Gastroesophageal sphincter (tissue), 3 donors: ENCODE results near the gene TBC1D9.

ENCODE experiments used
- CTCF ChIP-seq, 4 experiments: fragments of 200-600 bp in 2 of 4; fragments of 450-650 bp in 2 of 4; sonication (generic) in 1 of 4; IDR thresholded peaks; one replicate each; pipeline ENCODE4 v1.5.1; 2017 to 2019; ENCODE audit warnings: antibody characterized with exemption in 4 of 4, mild to moderate bottlenecking in 2 of 4, moderate library complexity in 2 of 4
- POLR2A ChIP-seq, 2 donors: fragments of 450-650 bp; IDR thresholded peaks; one replicate each; pipeline ENCODE4 v1.6.1; 2017; ENCODE audit warnings: antibody characterized with exemption in 2 of 2, mild to moderate bottlenecking in 2 of 2, moderate library complexity in 1 of 2

DNA sequence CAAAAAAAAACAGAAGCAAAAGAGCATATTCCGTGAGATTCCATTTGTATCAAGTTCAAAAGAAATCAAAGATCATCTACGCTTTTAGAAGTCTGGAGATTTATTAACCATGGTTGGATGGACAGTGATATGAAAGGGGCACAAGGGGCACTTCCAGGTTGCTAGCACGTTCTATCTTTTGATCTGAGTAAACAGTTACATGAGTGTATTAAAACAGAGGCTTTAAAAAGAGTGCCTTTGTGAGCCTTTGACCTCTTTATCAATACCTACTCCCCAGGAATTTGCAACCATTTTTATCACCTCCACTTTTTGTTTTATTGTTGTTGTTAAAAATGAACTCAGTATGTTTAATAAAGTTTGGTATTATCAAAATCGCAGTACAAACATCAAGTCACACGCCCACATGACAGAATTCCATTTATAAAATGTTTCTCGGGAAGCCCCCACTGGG lies 115.1 kb downstream of the TBC1D9 start:
- TF ChIP-seq CTCF (IDR thresholded peaks at IDR 0.05) (no peak), POLR2A (IDR thresholded peaks at IDR 0.05) (no peak)
